HG03039 (cell line): Measurements from ENCODE around the gene LGALS3.

Experiments used
- ATAC-seq: cut with Tn5 transposase; IDR thresholded peaks from one replicate; pipeline ENCODE4 v1.9.1; 2021; ENCODE audit warnings: mild to moderate bottlenecking, moderate library complexity; ENCODE audit not compliant: unreplicated experiment

Gene LGALS3

DNA sequence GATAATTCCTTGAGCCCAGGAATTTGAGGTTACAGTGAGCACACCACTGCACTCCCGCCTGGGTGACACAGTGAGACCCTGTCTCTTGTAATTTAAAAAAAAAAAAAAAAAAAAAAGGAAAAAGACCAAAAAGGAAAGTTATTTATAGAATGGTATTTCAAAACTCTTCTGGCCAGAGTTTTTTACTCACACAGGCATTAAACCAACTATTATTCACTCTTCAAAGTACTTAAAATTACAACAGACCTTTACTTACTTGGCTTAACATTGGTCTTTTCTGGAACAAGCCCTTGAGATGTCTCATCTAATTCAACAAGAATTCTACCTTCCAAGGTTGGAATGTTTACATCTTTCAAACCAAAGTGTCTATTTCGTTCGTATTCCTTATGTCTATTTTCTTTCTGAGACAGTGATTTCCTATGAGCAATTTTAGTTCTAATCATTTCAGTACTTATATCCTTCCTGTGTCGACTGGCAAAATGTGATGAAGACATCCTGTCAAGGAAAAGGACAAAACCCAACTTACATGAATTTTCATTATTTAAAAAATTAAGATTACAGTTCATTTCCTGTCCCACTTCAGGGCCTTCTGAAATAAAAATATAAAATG, 59.7 kb downstream of the LGALS3 start:
- no peak for ATAC-seq

DNA sequence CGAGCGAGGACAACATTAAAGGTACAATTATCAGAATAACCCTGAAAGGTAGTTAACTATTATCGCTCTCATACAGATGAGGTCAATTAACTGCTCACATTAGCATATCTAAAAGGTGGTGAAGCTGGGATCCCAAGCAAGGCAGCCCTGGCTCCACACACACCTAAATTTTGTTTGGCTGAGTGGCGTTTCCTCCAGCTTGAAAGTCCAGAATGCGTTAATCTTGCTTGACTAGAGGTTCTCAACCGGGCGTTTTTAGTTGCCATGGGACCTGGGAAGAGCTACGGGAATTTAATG, 61.8 kb downstream of the LGALS3 start:
- ATAC-seq: no peak

DNA sequence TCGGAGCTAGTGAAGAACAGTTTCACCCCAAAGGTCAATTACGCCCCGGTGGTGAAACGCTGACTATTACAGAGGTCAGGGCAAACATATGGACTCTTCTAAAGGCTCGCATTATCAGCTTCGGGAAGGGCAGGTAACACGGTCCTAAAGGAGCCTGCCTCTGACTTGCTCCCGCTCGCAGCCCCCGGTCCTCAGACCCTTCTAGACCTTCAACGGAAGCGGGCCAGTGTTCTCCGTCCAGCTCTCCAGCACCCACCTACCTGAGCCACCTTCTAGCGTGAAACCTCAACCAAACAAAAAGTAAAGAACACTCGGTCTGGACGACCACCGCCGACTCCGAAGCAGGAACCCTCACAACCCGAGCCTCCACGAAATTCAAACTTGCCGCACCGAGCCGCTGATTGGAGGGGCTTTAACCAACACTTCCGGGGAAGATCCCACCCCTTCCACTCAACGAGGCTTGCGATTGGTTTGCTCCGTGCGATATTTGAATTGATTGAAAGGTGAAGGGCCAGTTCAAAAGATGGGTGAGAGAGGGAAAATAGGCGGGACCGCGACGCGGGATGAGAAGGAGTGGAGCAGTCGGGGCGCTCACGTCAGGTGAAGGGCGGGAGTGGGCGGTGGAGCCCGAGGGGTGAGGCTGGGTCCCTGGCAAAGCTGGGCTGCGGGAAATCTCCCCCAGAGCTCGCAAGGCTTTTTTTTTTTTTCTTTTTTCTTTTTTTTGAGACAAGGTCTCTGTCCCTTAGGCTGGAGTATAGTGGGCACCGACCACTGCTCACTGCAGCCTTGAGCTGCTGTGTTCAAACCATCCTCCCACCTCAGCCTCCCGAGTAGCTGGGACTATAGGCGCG, 62.4 kb downstream of the LGALS3 start, which contains the start of gene DLGAP5:
Gene DLGAP5 (minus strand): TSS at position 383 of the 851 bp plus-strand sequence. CDS start 2,406 bp downstream, outside the sequence.
- ATAC-seq: peak; percentile 97

GRCh38 chr14:55192054-55192621, 63.1 kb downstream of the LGALS3 start:
- ATAC-seq: no peak

DNA sequence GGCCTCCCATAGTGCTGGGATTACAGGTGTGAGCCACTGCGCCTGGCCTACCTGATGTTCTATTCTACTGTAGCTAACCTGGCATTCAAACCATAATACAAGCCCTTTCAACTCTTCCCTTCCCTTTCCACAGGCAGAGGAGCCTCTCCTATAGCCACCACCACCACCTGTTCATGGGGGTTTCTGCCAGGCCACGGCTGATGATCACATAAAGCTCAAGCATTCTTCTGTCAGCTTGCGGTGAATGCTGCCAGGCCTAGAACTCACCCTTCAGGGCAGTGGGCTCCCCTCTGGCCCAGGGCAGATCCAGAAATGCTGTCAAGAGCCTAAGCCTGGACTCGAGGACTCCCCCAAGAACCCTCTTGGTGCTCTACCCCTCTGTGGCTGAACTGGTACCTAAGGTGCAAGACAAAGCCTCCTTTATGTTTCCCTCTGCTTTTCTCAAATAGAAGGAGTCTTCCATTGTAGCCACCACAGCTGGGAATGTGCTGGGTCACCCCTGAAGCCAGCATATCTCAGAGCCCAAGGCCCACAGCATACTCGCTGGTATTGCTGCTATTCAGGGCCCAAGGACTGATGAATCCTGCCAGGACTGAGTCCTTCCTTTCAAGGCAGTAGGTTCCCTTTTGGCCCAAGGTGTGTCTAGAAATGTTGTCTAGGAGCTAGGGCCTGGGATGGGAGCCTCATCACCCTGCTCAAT, 65.8 kb downstream of the LGALS3 start:
- no peak for ATAC-seq
